ENCODE measurements around the gene GPR35.
A peak's percentile ranks its signal among the peaks of the same experiment; 100 is the strongest.

GPR35 gene

DNA sequence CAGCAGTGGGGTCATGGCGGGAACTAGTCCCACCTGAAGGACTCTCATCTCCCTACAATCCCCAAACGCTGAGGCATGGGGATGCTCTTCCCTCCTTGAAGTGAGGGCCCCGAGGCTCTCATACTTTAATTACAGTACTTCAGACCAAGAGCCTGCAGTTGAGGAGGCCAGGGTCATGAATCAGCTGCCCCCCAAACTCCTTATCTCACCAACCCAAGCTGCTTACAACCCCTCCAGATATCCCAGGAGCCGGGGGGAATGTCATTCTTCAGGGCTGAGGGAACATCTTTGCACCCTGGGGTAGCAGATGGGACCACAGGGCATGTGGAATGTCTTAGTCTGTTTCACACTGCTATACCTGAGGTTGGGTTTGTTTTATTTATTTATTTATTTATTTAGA, 41.5 kb upstream of the GPR35 start:
- no peaks in the 10 kb centered on the region for H3K27me3 ChIP-seq (ENCODE audit: control insufficient read depth, insufficient read depth, low read length)
- no peaks in the 10 kb centered on the region for H3K9me3 ChIP-seq (ENCODE audit: control insufficient read depth, insufficient read depth, low read length)
- no peak overlapping the region for H3K9ac ChIP-seq (ENCODE audit: low read depth, low read length)
- no peak overlapping the region for H3K4me3 ChIP-seq (ENCODE audit: low read depth, low read length)
- H3K36me3 ChIP-seq (ENCODE audit: control insufficient read depth, insufficient read depth, low read length) = no peaks in the 10 kb centered on the region
- peaks cover 14% of the 10 kb centered on the region for H3K4me1 ChIP-seq (ENCODE audit: control insufficient read depth, insufficient read depth, low read length)

DNA sequence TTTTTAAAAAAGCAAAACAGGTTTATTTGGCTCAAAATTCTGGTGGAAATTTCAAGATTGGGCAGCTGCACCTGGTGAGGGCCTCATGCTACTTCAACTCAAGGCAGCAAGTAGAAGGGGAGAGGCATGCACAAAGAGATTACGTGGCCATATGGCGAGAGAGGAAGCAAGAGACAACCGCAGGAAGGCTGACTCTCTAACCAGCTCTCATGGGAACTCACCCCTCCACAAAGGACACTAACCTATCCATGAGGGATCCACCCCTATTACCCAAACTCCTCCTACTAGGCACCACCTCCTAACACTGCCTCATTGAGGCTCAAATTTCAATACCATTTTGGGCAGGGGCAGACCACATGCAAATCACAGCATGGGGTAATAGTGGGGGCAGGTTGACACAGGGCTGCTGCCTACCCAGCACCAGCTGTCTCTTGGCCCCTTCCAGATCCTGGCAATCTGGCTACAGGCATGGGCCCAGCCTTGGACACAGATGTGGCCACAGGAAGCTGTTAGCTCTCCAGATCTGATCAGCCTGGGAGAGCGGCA, 40.7 kb upstream of the GPR35 start:
- no peaks in the 10 kb centered on the region for H3K27me3 ChIP-seq (ENCODE audit: control insufficient read depth, insufficient read depth, low read length)

DNA sequence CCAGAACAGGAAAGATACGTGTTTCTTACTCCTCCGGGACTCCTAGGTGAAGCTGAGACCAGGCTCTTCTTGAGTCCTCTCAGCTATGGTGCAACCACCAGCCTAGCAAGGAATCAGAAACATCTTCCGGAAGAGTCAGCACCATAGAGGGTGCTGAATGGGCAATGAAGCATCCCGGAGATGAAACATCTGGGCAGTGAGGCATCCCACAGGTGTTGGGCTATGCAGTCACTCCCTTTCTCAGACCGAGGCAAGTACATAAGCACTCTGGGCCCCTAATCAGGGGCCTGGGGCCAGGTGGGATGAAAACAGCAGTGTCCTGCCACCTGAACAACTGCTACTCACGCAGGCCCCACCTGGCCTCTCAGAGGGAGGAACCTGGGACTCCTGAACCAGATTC, 40.2 kb upstream of the GPR35 start:
- H3K9me3 ChIP-seq (ENCODE audit: control insufficient read depth, insufficient read depth, low read length) = no peaks in the 10 kb centered on the region
- no peak overlapping the region for H3K9ac ChIP-seq (ENCODE audit: low read depth, low read length)
- peak overlapping the region; percentile 98 for H3K4me3 ChIP-seq (ENCODE audit: low read depth, low read length)
- no peaks in the 10 kb centered on the region for H3K27me3 ChIP-seq (ENCODE audit: control insufficient read depth, insufficient read depth, low read length)
- peaks cover 14% of the 10 kb centered on the region for H3K4me1 ChIP-seq (ENCODE audit: control insufficient read depth, insufficient read depth, low read length)
- no peaks in the 10 kb centered on the region for H3K36me3 ChIP-seq (ENCODE audit: control insufficient read depth, insufficient read depth, low read length)

More for the DNA sequence above, 40.7 kb upstream of the GPR35 start:
- Histone ChIP-seq H3K9me3 (ENCODE audit: control insufficient read depth, insufficient read depth, low read length) (no peaks in the 10 kb centered on the region), H3K4me3 (ENCODE audit: low read depth, low read length) (no peak overlapping the region), H3K4me1 (ENCODE audit: control insufficient read depth, insufficient read depth, low read length) (peaks cover 14% of the 10 kb centered on the region), H3K9ac (ENCODE audit: low read depth, low read length) (no peak overlapping the region), H3K36me3 (ENCODE audit: control insufficient read depth, insufficient read depth, low read length) (no peaks in the 10 kb centered on the region)

DNA sequence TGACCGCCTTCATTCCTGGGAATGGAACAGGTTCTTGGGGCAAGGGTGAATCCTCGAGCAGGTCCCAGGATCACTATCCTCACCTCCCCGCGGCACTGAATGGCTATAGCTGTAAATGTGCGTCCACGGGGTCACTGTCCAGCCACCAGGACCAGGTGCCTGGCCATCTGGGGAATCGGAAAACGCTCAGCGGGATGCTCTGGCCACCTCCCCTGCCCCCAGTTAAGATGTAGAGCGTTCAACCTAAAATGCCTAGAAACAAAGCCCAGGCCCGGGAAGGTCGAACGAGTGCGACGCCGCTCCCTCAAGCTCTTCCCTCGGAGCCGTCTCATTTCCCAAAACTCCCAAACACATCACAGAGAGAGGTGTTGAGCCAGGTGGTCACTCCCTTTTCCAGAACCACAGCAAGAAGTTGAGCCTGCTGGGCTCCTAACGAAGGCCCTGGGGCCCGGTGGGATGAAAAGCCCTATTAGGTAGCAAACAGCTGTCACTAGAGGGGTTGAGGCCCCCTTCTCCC, 39.5 kb upstream of the GPR35 start:
- peak overlapping the region; percentile 83 for H3K9ac ChIP-seq (ENCODE audit: low read depth, low read length)
- H3K27me3 ChIP-seq (ENCODE audit: control insufficient read depth, insufficient read depth, low read length) = no peaks in the 10 kb centered on the region
- peaks cover 14% of the 10 kb centered on the region for H3K4me1 ChIP-seq (ENCODE audit: control insufficient read depth, insufficient read depth, low read length)
- H3K36me3 ChIP-seq (ENCODE audit: control insufficient read depth, insufficient read depth, low read length) = peaks cover under 1% of the 10 kb centered on the region
- no peaks in the 10 kb centered on the region for H3K9me3 ChIP-seq (ENCODE audit: control insufficient read depth, insufficient read depth, low read length)
- H3K4me3 ChIP-seq (ENCODE audit: low read depth, low read length) = peak overlapping the region; percentile 98

DNA sequence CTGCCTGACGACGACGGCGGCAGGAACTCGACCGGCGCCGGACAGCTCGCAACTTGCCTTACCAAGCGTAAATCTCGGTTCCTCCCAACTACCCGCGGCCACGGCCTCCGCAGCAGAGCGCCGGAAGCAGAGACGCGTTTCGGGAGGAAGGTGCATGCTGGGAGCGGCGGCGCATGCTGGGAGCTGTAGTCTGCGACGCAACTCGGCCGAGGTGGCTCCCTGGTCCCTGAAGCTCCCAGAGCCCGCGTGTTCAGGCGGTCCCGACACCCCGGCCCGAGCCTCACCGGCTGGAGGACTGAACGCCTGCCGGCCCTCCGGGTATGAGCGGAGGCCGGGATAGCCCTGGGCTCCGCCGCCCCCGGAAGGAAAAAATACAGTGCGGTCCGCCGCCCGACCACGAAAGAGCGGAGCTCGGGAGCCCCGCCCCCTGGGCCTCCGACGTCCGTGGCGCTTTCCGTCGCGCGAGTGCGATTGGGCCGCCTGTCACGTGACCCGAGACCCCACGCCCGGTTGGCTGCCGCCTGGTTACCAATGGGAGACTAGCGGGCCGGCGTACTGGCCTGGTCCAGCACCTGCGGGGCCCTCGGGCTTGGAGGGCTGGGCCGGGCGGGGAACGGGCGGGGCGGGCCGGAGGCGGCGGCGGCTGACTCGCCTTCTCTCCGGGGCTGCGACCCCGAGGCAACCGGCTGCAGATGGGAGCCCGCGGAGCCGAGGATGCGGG, 38.9 kb upstream of the GPR35 start, which contains the start of gene CAPN10:
TSS of gene CAPN10 (plus strand) at position 537 of the 721 bp plus-strand sequence. CDS start at position 715, 178 bp downstream.
- Histone ChIP-seq H3K9me3 (ENCODE audit: control insufficient read depth, insufficient read depth, low read length) (no peaks in the 10 kb centered on the region), H3K36me3 (ENCODE audit: control insufficient read depth, insufficient read depth, low read length) (peaks cover 2% of the 10 kb centered on the region), H3K4me3 (ENCODE audit: low read depth, low read length) (peak within 1 kb of the TSS; percentile 98), H3K4me1 (ENCODE audit: control insufficient read depth, insufficient read depth, low read length) (peaks cover 14% of the 10 kb centered on the region), H3K9ac (ENCODE audit: low read depth, low read length) (peak within 1 kb of the TSS; percentile 83), H3K27me3 (ENCODE audit: control insufficient read depth, insufficient read depth, low read length) (no peaks in the 10 kb centered on the region)

DNA sequence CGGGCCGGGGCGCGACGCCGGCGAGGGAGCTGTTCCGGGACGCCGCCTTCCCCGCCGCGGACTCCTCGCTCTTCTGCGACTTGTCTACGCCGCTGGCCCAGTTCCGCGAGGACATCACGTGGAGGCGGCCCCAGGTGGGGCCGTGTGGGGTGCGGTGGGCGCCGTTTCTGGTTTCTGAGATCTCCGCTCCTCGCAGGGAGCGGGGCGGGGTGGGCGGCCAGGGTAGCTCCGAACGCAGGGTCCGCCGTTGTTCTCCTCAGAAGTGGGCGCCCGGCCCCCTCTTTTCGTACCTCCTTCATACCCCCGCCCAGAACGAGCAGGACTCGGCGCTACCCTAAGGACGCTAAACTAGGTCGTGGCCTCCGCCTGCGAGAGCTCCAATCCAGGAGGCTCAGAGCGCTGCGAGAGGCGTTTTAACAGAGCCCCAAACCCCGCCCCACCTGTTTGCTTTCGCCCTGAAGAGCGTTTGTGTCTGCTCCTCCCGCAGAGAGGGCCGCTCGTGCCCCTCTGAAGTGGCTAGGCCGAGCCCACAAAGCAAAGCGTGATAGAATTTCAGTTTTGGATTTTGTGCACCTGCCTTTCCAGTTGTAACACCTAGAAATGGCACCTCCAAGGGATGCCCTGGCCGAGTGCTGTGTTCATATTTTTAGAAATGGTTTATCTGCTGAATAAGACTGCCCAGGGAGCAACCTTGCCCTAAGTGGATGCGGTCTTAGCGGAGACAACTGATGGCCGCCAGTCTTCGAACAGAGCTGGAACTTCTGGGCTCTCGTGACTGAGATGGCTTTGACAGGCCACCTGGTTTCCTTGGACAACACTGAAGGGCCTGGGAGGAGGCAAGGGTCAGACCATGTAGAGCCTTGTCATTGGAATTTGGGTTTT, 38.1 kb upstream of the GPR35 start:
- Histone ChIP-seq H3K9ac (ENCODE audit: low read depth, low read length) (peak overlapping the region; percentile 60), H3K4me1 (ENCODE audit: control insufficient read depth, insufficient read depth, low read length) (peaks cover 13% of the 10 kb centered on the region), H3K4me3 (ENCODE audit: low read depth, low read length) (peak overlapping the region; percentile 98), H3K27me3 (ENCODE audit: control insufficient read depth, insufficient read depth, low read length) (no peaks in the 10 kb centered on the region), H3K9me3 (ENCODE audit: control insufficient read depth, insufficient read depth, low read length) (no peaks in the 10 kb centered on the region), H3K36me3 (ENCODE audit: control insufficient read depth, insufficient read depth, low read length) (peaks cover 8% of the 10 kb centered on the region)

DNA sequence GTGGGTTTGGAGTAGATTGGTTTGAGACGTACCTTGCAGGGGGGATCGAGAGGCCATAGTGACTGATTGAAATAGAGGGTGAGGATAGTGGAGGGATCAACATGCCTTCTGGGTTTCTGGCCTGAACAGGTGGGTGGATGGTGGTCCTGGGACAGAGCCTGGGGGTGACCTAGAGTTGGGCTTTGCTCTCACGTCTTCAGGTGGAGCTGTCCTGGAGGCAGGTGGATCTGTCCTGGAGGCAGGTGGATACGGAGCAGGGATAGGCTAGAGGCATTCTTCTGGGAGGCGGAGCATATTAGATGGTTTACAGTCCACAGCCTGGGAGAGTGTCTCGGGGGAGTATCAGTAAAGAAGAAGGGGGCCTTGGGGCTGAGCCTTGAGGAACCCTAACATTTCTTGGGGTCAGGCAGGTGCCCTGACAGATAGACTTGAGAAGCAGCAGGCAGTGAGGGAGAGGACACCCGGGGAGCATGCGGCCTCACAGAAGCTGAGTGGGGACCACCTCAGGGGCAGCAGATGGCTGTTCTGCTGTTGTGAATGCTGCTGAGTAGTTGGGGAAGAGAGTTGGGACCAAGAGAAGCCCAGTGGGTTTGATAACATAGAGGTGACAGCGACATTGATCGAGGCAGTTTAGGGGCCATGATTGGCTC, 37.1 kb upstream of the GPR35 start:
- peak overlapping the region; percentile 98 for H3K4me3 ChIP-seq (ENCODE audit: low read depth, low read length)
- H3K27me3 ChIP-seq (ENCODE audit: control insufficient read depth, insufficient read depth, low read length) = no peaks in the 10 kb centered on the region
- H3K4me1 ChIP-seq (ENCODE audit: control insufficient read depth, insufficient read depth, low read length) = peaks cover 11% of the 10 kb centered on the region
- no peaks in the 10 kb centered on the region for H3K9me3 ChIP-seq (ENCODE audit: control insufficient read depth, insufficient read depth, low read length)
- H3K36me3 ChIP-seq (ENCODE audit: control insufficient read depth, insufficient read depth, low read length) = peaks cover 8% of the 10 kb centered on the region
- no peak overlapping the region for H3K9ac ChIP-seq (ENCODE audit: low read depth, low read length)

DNA sequence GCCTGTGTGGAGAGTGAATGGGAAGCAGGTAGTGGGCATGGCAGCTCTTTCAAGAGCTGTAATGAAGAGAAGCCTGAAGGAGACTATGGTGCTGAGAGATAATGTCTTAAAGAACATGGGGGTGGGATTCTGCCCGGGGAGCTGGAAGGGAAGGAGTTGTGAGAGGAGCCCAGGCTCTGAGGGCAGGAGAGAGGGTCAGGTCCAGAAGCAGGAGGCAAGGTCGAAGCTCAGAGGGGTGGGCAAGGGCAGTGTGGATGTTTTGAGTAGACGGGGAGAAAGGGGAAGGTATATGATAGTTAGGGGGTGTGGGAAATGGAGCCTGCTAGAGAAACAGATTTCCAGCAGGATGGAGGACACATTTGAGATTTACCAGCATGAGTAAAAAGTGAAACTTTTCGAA, 36.6 kb upstream of the GPR35 start:
- H3K9ac ChIP-seq (ENCODE audit: low read depth, low read length) = no peak overlapping the region
- H3K27me3 ChIP-seq (ENCODE audit: control insufficient read depth, insufficient read depth, low read length) = no peaks in the 10 kb centered on the region
- peaks cover 9% of the 10 kb centered on the region for H3K36me3 ChIP-seq (ENCODE audit: control insufficient read depth, insufficient read depth, low read length)
- H3K4me1 ChIP-seq (ENCODE audit: control insufficient read depth, insufficient read depth, low read length) = peaks cover 11% of the 10 kb centered on the region
- no peaks in the 10 kb centered on the region for H3K9me3 ChIP-seq (ENCODE audit: control insufficient read depth, insufficient read depth, low read length)
- H3K4me3 ChIP-seq (ENCODE audit: low read depth, low read length) = no peak overlapping the region

DNA sequence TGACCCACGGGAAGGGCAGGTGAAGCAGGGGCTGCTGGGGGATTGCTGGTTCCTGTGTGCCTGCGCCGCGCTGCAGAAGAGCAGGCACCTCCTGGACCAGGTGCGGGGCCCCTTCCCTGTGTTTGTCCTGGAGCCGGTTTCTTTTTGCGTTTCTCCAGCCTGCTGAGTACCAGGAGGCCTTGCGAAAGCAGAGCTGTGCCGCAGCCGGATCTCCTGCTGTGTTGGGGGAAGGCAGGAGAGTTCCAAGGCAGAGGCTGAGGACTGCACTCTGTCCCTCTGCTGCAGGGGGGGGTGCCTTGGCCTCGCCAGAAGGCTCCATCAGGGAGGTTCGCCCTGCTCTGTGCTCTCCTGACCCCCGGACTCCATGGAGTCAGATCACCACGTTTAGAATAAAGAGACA, 35.9 kb upstream of the GPR35 start:
- no peaks in the 10 kb centered on the region for H3K27me3 ChIP-seq (ENCODE audit: control insufficient read depth, insufficient read depth, low read length)

DNA sequence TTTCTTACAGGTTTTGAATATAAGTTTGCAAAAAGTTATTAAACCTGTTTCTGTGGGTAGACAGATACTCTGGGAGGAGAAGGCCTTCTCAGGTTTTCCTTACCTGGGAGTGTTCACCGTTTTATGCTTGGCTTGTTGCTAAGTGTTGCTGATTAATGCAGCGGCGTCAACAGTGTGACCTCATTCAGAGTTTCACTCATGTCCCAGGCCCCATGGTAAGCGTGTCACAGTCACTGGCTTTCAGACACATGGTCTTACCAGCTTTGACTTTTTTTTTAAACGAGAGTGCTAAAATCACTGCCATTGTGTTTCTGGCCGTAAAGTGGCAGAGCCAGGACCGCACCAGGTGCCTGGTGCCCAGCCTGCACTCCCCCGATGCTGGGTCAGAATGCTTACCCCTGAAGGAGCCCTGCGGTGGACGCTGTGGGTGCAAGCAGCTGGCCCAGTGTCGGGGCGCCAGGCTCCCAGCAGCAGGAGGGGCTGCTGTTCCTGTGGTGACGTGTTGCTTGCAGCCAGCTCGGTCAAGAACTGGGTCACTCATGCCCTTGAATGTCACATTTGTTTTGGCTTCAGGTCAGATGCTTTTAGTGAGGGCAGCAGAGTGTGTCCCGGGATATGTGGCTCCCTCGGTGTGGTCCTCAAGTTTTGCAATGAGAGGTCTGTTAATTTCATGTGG, 35.3 kb upstream of the GPR35 start:
- H3K9me3 ChIP-seq (ENCODE audit: control insufficient read depth, insufficient read depth, low read length) = no peaks in the 10 kb centered on the region
- H3K4me3 ChIP-seq (ENCODE audit: low read depth, low read length) = no peak overlapping the region
- no peak overlapping the region for H3K9ac ChIP-seq (ENCODE audit: low read depth, low read length)
- H3K36me3 ChIP-seq (ENCODE audit: control insufficient read depth, insufficient read depth, low read length) = peaks cover 16% of the 10 kb centered on the region
- H3K27me3 ChIP-seq (ENCODE audit: control insufficient read depth, insufficient read depth, low read length) = no peaks in the 10 kb centered on the region
- H3K4me1 ChIP-seq (ENCODE audit: control insufficient read depth, insufficient read depth, low read length) = peaks cover 5% of the 10 kb centered on the region

More for the DNA sequence above, 35.9 kb upstream of the GPR35 start:
- Histone ChIP-seq H3K4me3 (ENCODE audit: low read depth, low read length) (no peak overlapping the region), H3K36me3 (ENCODE audit: control insufficient read depth, insufficient read depth, low read length) (peaks cover 16% of the 10 kb centered on the region), H3K9me3 (ENCODE audit: control insufficient read depth, insufficient read depth, low read length) (no peaks in the 10 kb centered on the region), H3K4me1 (ENCODE audit: control insufficient read depth, insufficient read depth, low read length) (peaks cover 10% of the 10 kb centered on the region), H3K9ac (ENCODE audit: low read depth, low read length) (no peak overlapping the region)

DNA sequence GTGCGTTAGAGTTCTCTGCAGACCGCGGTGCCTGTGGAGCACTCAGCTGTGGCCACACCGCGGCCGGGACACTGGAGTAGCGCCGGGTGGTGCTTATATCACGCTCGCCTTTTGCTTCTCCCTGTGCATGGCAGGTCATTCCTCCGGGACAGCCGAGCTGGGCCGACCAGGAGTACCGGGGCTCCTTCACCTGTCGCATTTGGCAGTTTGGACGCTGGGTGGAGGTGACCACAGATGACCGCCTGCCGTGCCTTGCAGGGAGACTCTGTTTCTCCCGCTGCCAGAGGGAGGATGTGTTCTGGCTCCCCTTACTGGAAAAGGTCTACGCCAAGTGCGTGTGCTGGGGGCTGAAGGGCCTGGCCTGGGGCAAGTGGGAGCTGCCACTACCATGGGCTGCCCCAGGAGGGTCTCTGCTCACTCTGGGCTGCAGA, 34.6 kb upstream of the GPR35 start:
- no peak overlapping the region for H3K4me3 ChIP-seq (ENCODE audit: low read depth, low read length)
- no peak overlapping the region for H3K9ac ChIP-seq (ENCODE audit: low read depth, low read length)
- H3K36me3 ChIP-seq (ENCODE audit: control insufficient read depth, insufficient read depth, low read length) = peaks cover 16% of the 10 kb centered on the region
- H3K27me3 ChIP-seq (ENCODE audit: control insufficient read depth, insufficient read depth, low read length) = no peaks in the 10 kb centered on the region
- no peaks in the 10 kb centered on the region for H3K9me3 ChIP-seq (ENCODE audit: control insufficient read depth, insufficient read depth, low read length)
- H3K4me1 ChIP-seq (ENCODE audit: control insufficient read depth, insufficient read depth, low read length) = no peaks in the 10 kb centered on the region

Data from iPS-15b (cell line).